Ascending aorta (tissue), 2 donors: Measurements from ENCODE around the gene AP3B1. TPM values are rescaled to one million over a fixed set of nuclear protein-coding genes. Genes with fewer than 3 reads are reported as not detected.
"Not testable (repeated sequence)": the region's sequence is repeated elsewhere in the genome, so short reads cannot be mapped to it uniquely, and the experiment has no call there.

ENCODE experiments used
- DNase-seq, 2 donors: peaks; one replicate each; pipeline ENCODE4 v3.0.0-alpha.2; 2019; ENCODE audit warnings: low spot score in 2 of 2
- H3K27ac ChIP-seq, 2 donors: fragments of 200-600 bp; sonication (generic); one replicate each; pipeline ENCODE4 v1.5.1; 2016 to 2017; ENCODE audit warnings: mild to moderate bottlenecking in 1 of 2
- H3K27me3 ChIP-seq: fragments of 200-600 bp; sonication (generic); one replicate; pipeline ENCODE4 v1.5.1; 2017
- H3K36me3 ChIP-seq, 2 donors: fragments of 200-600 bp; sonication (generic); one replicate each; pipeline ENCODE4 v1.5.1; 2016
- H3K4me1 ChIP-seq, 2 donors: fragments of 200-600 bp; sonication (generic); one replicate each; pipeline ENCODE4 v1.5.1; 2016 to 2017; ENCODE audit warnings: mild to moderate bottlenecking in 1 of 2
- H3K4me3 ChIP-seq, 2 donors: fragments of 200-600 bp; sonication (generic); one replicate each; pipeline ENCODE4 v1.5.1; 2016 to 2017; ENCODE audit warnings: mild to moderate bottlenecking in 1 of 2
- H3K9me3 ChIP-seq, 2 donors: fragments of 200-600 bp; sonication (generic); one replicate each; pipeline ENCODE4 v1.5.1; 2016
- CTCF ChIP-seq, 3 experiments: fragments of 200-600 bp in 2 of 3; fragments of 450-650 bp in 1 of 3; sonication (generic) in 2 of 3; IDR thresholded peaks; one replicate each; pipeline ENCODE4 v1.5.1; 2016 to 2019; ENCODE audit warnings: antibody characterized with exemption in 3 of 3, mild to moderate bottlenecking in 1 of 3, moderate library complexity in 1 of 3
- intact Hi-C: fragments of 100-400 bp; cut with DNase I; formaldehyde crosslinking; loops from one replicate; pipeline ENCODE4 v1.15.1; 2023
- total RNA-seq: library from RNA; depleted of rRNA; stranded (reverse); fragments of >200 nt; gene quantifications from one replicate; pipeline ENCODE4 v1.1.0, GENCODE V29; 2016

Gene AP3B1
- total RNA-seq, 1 donor from 2014 or later: 37.3 TPM

- Histone ChIP-seq H3K27ac (no peak overlapping the region), H3K9me3 (no peaks in the 10 kb centered on the region), H3K36me3 (peaks cover 10 to 20% of the 10 kb centered on the region in 2 donors), H3K4me1 (no peaks in the 10 kb centered on the region), H3K27me3 (no peaks in the 10 kb centered on the region), H3K4me3 (no peak overlapping the region)
- no peak for TF ChIP-seq CTCF (IDR thresholded peaks at IDR 0.05)
- intact Hi-C loops: no loop called here
- no peak for DNase-seq
These were observed 83.4 kb downstream of the AP3B1 start for GRCh38 chr5:78211052-78211451.

GRCh38 chr5:78204241-78204640 is 90.3 kb downstream of the AP3B1 start:
- no peak for TF ChIP-seq CTCF (IDR thresholded peaks at IDR 0.05)

GRCh38 chr5:78203815-78204214 is 90.7 kb downstream of the AP3B1 start:
- H3K4me1 ChIP-seq: no peaks in the 10 kb centered on the region
- intact Hi-C loops: no loop called here

More at GRCh38 chr5:78204241-78204640, 90.3 kb downstream of the AP3B1 start:
- Histone ChIP-seq H3K9me3 (no peaks in the 10 kb centered on the region), H3K36me3 (peaks cover 0 to 19% of the 10 kb centered on the region in 2 donors), H3K4me1 (no peaks in the 10 kb centered on the region), H3K27me3 (no peaks in the 10 kb centered on the region), H3K27ac (no peak overlapping the region), H3K4me3 (no peak overlapping the region)
- no peak for DNase-seq
- intact Hi-C loops: no loop called here

GRCh38 chr5:78190402-78190801 is 104.1 kb downstream of the AP3B1 start:
- Histone ChIP-seq H3K4me3 (no peak overlapping the region), H3K9me3 (no peaks in the 10 kb centered on the region), H3K27ac (no peak overlapping the region), H3K27me3 (no peaks in the 10 kb centered on the region), H3K4me1 (no peaks in the 10 kb centered on the region), H3K36me3 (peaks cover 0 to 4% of the 10 kb centered on the region in 2 donors)
- no peak for TF ChIP-seq CTCF (IDR thresholded peaks at IDR 0.05)
- intact Hi-C loops: no loop called here
- no peak for DNase-seq

More at GRCh38 chr5:78203815-78204214, 90.7 kb downstream of the AP3B1 start:
- Histone ChIP-seq H3K27me3 (no peaks in the 10 kb centered on the region), H3K27ac (no peak overlapping the region), H3K9me3 (no peaks in the 10 kb centered on the region), H3K36me3 (peaks cover 0 to 19% of the 10 kb centered on the region in 2 donors), H3K4me3 (no peak overlapping the region)
- DNase-seq: no peak
- no peak for TF ChIP-seq CTCF (IDR thresholded peaks at IDR 0.05)

GRCh38 chr5:78188681-78189080 is 105.8 kb downstream of the AP3B1 start:
- H3K36me3 ChIP-seq, H3K27me3 ChIP-seq, intact Hi-C loops: not testable (repeated sequence)

GRCh38 chr5:78187172-78187571 is 107.3 kb downstream of the AP3B1 start:
- TF ChIP-seq CTCF (IDR thresholded peaks at IDR 0.05): no peak
- DNase-seq: no peak
- peaks cover 0 to 4% of the 10 kb centered on the region in 2 donors for H3K36me3 ChIP-seq
- H3K27me3 ChIP-seq: no peaks in the 10 kb centered on the region
- no peaks in the 10 kb centered on the region for H3K9me3 ChIP-seq
- H3K27ac ChIP-seq: no peak overlapping the region
- intact Hi-C loops: no loop called here
- no peak overlapping the region for H3K4me3 ChIP-seq
- H3K4me1 ChIP-seq: no peaks in the 10 kb centered on the region

More at GRCh38 chr5:78188681-78189080, 105.8 kb downstream of the AP3B1 start:
- not testable (repeated sequence) for H3K4me1 ChIP-seq, DNase-seq, H3K27ac ChIP-seq, H3K9me3 ChIP-seq, H3K4me3 ChIP-seq
